Measurements from ENCODE around the gene ANTXR2.

ANTXR2 gene

GRCh38 chr4:80098635-80099034 lies 25.6 kb upstream of the ANTXR2 start:
- DNase-seq (ENCODE audit: low spot score) = no peak
- Histone ChIP-seq H3K4me3 (no peak overlapping the region), H3K27ac (no peak overlapping the region)
- no peak for TF ChIP-seq CTCF (IDR thresholded peaks at IDR 0.05)

- no peak overlapping the region for H3K4me3 ChIP-seq
- no peak overlapping the region for H3K27ac ChIP-seq
- DNase-seq (ENCODE audit: low spot score) = no peak
- TF ChIP-seq CTCF (IDR thresholded peaks at IDR 0.05) = no peak
These were observed 24.6 kb upstream of the ANTXR2 start for GRCh38 chr4:80097400-80098177.

GRCh38 chr4:80096175-80096850 lies 23.3 kb upstream of the ANTXR2 start:
- no peak overlapping the region for H3K27ac ChIP-seq

GRCh38 chr4:80094191-80094590 lies 21.2 kb upstream of the ANTXR2 start:
- H3K27ac ChIP-seq = no peak overlapping the region
- H3K4me3 ChIP-seq = no peak overlapping the region
- no peak for TF ChIP-seq CTCF (IDR thresholded peaks at IDR 0.05)
- no peak for DNase-seq (ENCODE audit: low spot score)

More at GRCh38 chr4:80096175-80096850, 23.3 kb upstream of the ANTXR2 start:
- DNase-seq (ENCODE audit: low spot score) = no peak
- no peak overlapping the region for H3K4me3 ChIP-seq
- no peak for TF ChIP-seq CTCF (IDR thresholded peaks at IDR 0.05)

GRCh38 chr4:80093563-80093962 lies 20.5 kb upstream of the ANTXR2 start:
- no peak for DNase-seq (ENCODE audit: low spot score)
- no peak overlapping the region for H3K4me3 ChIP-seq
- TF ChIP-seq CTCF (IDR thresholded peaks at IDR 0.05) = no peak
- no peak overlapping the region for H3K27ac ChIP-seq

GRCh38 chr4:80092847-80093246 lies 19.8 kb upstream of the ANTXR2 start:
- no peak overlapping the region for H3K27ac ChIP-seq
- TF ChIP-seq CTCF (IDR thresholded peaks at IDR 0.05) = no peak
- no peak for DNase-seq (ENCODE audit: low spot score)
- H3K4me3 ChIP-seq = no peak overlapping the region

- no peak overlapping the region for H3K4me3 ChIP-seq
- no peak for TF ChIP-seq CTCF (IDR thresholded peaks at IDR 0.05)
- H3K27ac ChIP-seq = no peak overlapping the region
- no peak for DNase-seq (ENCODE audit: low spot score)
These were observed 19.1 kb upstream of the ANTXR2 start for GRCh38 chr4:80092088-80092487.

Measured in coronary artery (tissue), 2 donors.